Peyer's patch (tissue), 4 donors: ENCODE data around the gene ANO10. TPM values are rescaled to one million over a fixed set of nuclear protein-coding genes. Genes with fewer than 3 reads are reported as not detected.
A peak's percentile ranks its signal among the peaks of the same experiment; 100 is the strongest.

ENCODE experiments used
- DNase-seq, 3 donors: peaks; one replicate each; pipeline ENCODE4 v3.0.0-alpha.2; 2017 to 2019
- H3K27ac ChIP-seq, 4 donors: fragments of 200-600 bp; sonication (generic); one replicate each; pipeline ENCODE4 v1.5.1; 2016 to 2019
- H3K27me3 ChIP-seq, 2 donors: fragments of 200-600 bp; sonication (generic); one replicate each; pipeline ENCODE4 v1.5.1; 2019
- H3K36me3 ChIP-seq, 3 donors: fragments of 200-600 bp; sonication (generic); one replicate each; pipeline ENCODE4 v1.5.1; 2016 to 2019
- H3K4me1 ChIP-seq, 4 donors: fragments of 200-600 bp; sonication (generic); one replicate each; pipeline ENCODE4 v1.5.1; 2016 to 2019
- H3K4me3 ChIP-seq, 4 donors: fragments of 200-600 bp; sonication (generic); 1 replicate in 3 of 4; 2 replicates in 1 of 4; pipeline ENCODE4 v1.5.1; 2016 to 2019; ENCODE audit warnings: mild to moderate bottlenecking in 1 of 4
- H3K9me3 ChIP-seq, 4 donors: fragments of 200-600 bp; sonication (generic); one replicate each; pipeline ENCODE4 v1.5.1; 2016 to 2019; ENCODE audit warnings: mild to moderate bottlenecking in 1 of 4
- CTCF ChIP-seq, 6 experiments: fragments of 450-650 bp in 4 of 6; fragments of 200-600 bp in 2 of 6; sonication (generic) in 1 of 6; IDR thresholded peaks; one replicate each; pipeline ENCODE4 v1.5.1; 2017 to 2019; ENCODE audit warnings: antibody characterized with exemption in 6 of 6, mild to moderate bottlenecking in 3 of 6, moderate library complexity in 1 of 6
- POLR2A ChIP-seq, 2 donors: fragments of 450-650 bp; IDR thresholded peaks; one replicate each; pipeline ENCODE4 v1.5.1; 2017; ENCODE audit warnings: antibody characterized with exemption in 2 of 2, mild to moderate bottlenecking in 2 of 2, moderate library complexity in 2 of 2
- total RNA-seq, 4 donors: library from RNA; depleted of rRNA; stranded (reverse); fragments of >200 nt; gene quantifications; one replicate each; pipeline ENCODE4 v1.1.0, GENCODE V29; 2016

ANO10 gene
- total RNA-seq, 4 donors from 2014 or later: 33.8 to 110 (median 70.0) TPM

- Histone ChIP-seq H3K27ac (peak overlapping the region; percentile 53 to 76 (median 58)), H3K4me1 (peaks cover 0 to 6% (median 0%) of the 10 kb centered on the region in 4 donors), H3K36me3 (no peaks in the 10 kb centered on the region), H3K27me3 (no peaks in the 10 kb centered on the region), H3K9me3 (no peaks in the 10 kb centered on the region), H3K4me3 (no peak overlapping the region)
- DNase-seq: no peak
- TF ChIP-seq CTCF (IDR thresholded peaks at IDR 0.05) (no peak), POLR2A (IDR thresholded peaks at IDR 0.05) (no peak)
Observed at GRCh38 chr3:43388915-43389314, 232.9 kb downstream of the ANO10 start.

- Histone ChIP-seq H3K4me1 (peaks cover 0 to 6% (median 0%) of the 10 kb centered on the region in 4 donors), H3K27ac (peak overlapping the region in 1 of 4 donors; percentile 7), H3K36me3 (no peaks in the 10 kb centered on the region), H3K9me3 (no peaks in the 10 kb centered on the region), H3K4me3 (no peak overlapping the region), H3K27me3 (no peaks in the 10 kb centered on the region)
- no peak for TF ChIP-seq POLR2A (IDR thresholded peaks at IDR 0.05)
- TF ChIP-seq CTCF (IDR thresholded peaks at IDR 0.05): no peak
- no peak for DNase-seq
Observed at GRCh38 chr3:43388175-43388574, 233.6 kb downstream of the ANO10 start.

- Histone ChIP-seq H3K9me3 (no peaks in the 10 kb centered on the region), H3K4me3 (no peak overlapping the region), H3K27ac (peak overlapping the region in 2 of 4 donors; percentile 32 to 36), H3K4me1 (no peaks in the 10 kb centered on the region), H3K27me3 (no peaks in the 10 kb centered on the region), H3K36me3 (no peaks in the 10 kb centered on the region)
- DNase-seq: no peak
- TF ChIP-seq CTCF (IDR thresholded peaks at IDR 0.05): no peak
- TF ChIP-seq POLR2A (IDR thresholded peaks at IDR 0.05): no peak
Observed at GRCh38 chr3:43379343-43379742, 242.5 kb downstream of the ANO10 start.

- no peak overlapping the region for H3K4me3 ChIP-seq
- no peaks in the 10 kb centered on the region for H3K27me3 ChIP-seq
- H3K27ac ChIP-seq: peak overlapping the region in 1 of 4 donors; percentile 32
- DNase-seq: peak in 2 of 3 donors; percentile 60 to 85
- H3K9me3 ChIP-seq: no peaks in the 10 kb centered on the region
- no peaks in the 10 kb centered on the region for H3K4me1 ChIP-seq
- TF ChIP-seq POLR2A (IDR thresholded peaks at IDR 0.05) (no peak), CTCF (IDR thresholded peaks at IDR 0.05) (peak; percentile 26 to 74 (median 66))
- no peaks in the 10 kb centered on the region for H3K36me3 ChIP-seq
Observed at GRCh38 chr3:43378066-43378935, 243.5 kb downstream of the ANO10 start.

GRCh38 chr3:43373560-43373928 lies 248.3 kb downstream of the ANO10 start:
- TF ChIP-seq CTCF (IDR thresholded peaks at IDR 0.05) (no peak), POLR2A (IDR thresholded peaks at IDR 0.05) (no peak)
- no peaks in the 10 kb centered on the region for H3K9me3 ChIP-seq

More at GRCh38 chr3:43373560-43373928, 248.3 kb downstream of the ANO10 start:
- no peaks in the 10 kb centered on the region for H3K27me3 ChIP-seq
- H3K4me1 ChIP-seq: no peaks in the 10 kb centered on the region
- H3K4me3 ChIP-seq: no peak overlapping the region
- H3K27ac ChIP-seq: no peak overlapping the region
- DNase-seq: no peak
- no peaks in the 10 kb centered on the region for H3K36me3 ChIP-seq
